HCT116 (cell line): ENCODE data around the gene CKLF. TPM values are rescaled to one million over a fixed set of nuclear protein-coding genes. Genes with fewer than 3 reads are reported as not detected.

Source experiments
- ATAC-seq: fragments of 200-7000 bp; cut with Tn5 transposase; 2 replicates; pipeline ENCODE4 v1.9.1; 2020; ENCODE audit warnings: mild to moderate bottlenecking, moderate library complexity
- BruUV-seq: library from RNA; stranded (reverse); fragments of 400-500 nt; replicated peaks from 2 replicates; lab custom pipeline; 2021; lab: Mats Ljungman, UMichigan
- CTCF ChIA-PET: fragments of 300-600 bp; sonication (Branson Sonifier 250); formaldehyde crosslinking; loops from one replicate; lab custom pipeline; 2021; ENCODE audit warnings: antibody characterized with exemption; lab: Charles Lee
- POLR2A ChIA-PET: fragments of 300-600, 350-600 bp; sonication (Branson Sonifier 250); formaldehyde crosslinking; loops from one replicate; lab custom pipeline; 2021; ENCODE audit warnings: antibody characterized with exemption; lab: Charles Lee
- RAD21 ChIA-PET, 2 experiments: fragments of 300-600 bp; sonication (Branson Sonifier 250); formaldehyde crosslinking; loops; one replicate each; lab custom pipeline; 2023; ENCODE audit warnings: low total read pairs in 2 of 2; ENCODE audit not compliant: uncharacterized antibody in 2 of 2, unreplicated experiment in 2 of 2, low non-redundant PET in 1 of 2; lab: Charles Lee
- DNase-seq: peaks from one replicate; pipeline ENCODE4 v3.0.0-alpha.2; 2010; ENCODE audit warnings: low read depth, low spot score
- H2AFZ ChIP-seq: fragments of 200-600 bp; shearing (Covaris generic), sonication (generic); 2 replicates; pipeline ENCODE4 v1.6.1; 2017; ENCODE audit warnings: low read depth, mixed run types, mixed read lengths, antibody characterized with exemption, low read length; ENCODE audit not compliant: poor library complexity, severe bottlenecking
- H3K27ac ChIP-seq: 2 replicates; pipeline ENCODE4 v1.5.1; 2012; ENCODE audit warnings: low read depth, low read length
- H3K27me3 ChIP-seq: fragments of 200-600 bp; sonication (generic); 2 replicates; pipeline ENCODE4 v1.6.1; 2016; ENCODE audit warnings: mixed run types, low read length, mixed read lengths; ENCODE audit not compliant: insufficient read depth
- H3K36me3 ChIP-seq, 2 experiments: fragments of 200-500 bp in 1 of 2; fragments of 200-600 bp in 1 of 2; sonication (Bioruptor generic) in 1 of 2; sonication (generic) in 1 of 2; 2 replicates each; pipeline versions ENCODE4 v1.5.1 to v1.6.1; 2014 to 2016; ENCODE audit warnings: low read length in 2 of 2, inconsistent platforms in 1 of 2, mixed read lengths in 1 of 2, mixed run types in 1 of 2; ENCODE audit not compliant: insufficient read depth in 2 of 2, control insufficient read depth in 1 of 2
- H3K4me1 ChIP-seq, 2 experiments: fragments of 200-600 bp in 1 of 2; sonication (generic) in 1 of 2; 2 replicates each; pipeline versions ENCODE4 v1.5.1 to v1.6.1; 2012 to 2017; ENCODE audit warnings: low read length in 2 of 2, inconsistent platforms in 1 of 2, mild to moderate bottlenecking in 1 of 2, mixed read lengths in 1 of 2, mixed run types in 1 of 2, moderate library complexity in 1 of 2; ENCODE audit not compliant: insufficient read depth in 2 of 2, control insufficient read depth in 1 of 2
- H3K4me2 ChIP-seq: fragments of 200-600 bp; sonication (generic); 2 replicates; pipeline ENCODE4 v1.6.1; 2017; ENCODE audit warnings: mixed run types, low read length, mixed read lengths
- H3K4me3 ChIP-seq, 2 experiments: fragments of 200-600 bp in 1 of 2; sonication (generic) in 1 of 2; replicated peaks in 1 of 2; 2 replicates each; pipeline ENCODE4 v1.5.1; 2011 to 2016; ENCODE audit warnings: low read length in 2 of 2, control low read depth in 1 of 2, low read depth in 1 of 2, mild to moderate bottlenecking in 1 of 2, mixed read lengths in 1 of 2, mixed run types in 1 of 2
- H3K79me2 ChIP-seq: fragments of 200-600 bp; sonication (generic); 2 replicates; pipeline ENCODE4 v1.6.1; 2017; ENCODE audit warnings: mild to moderate bottlenecking, mixed run types, low read length, moderate library complexity, mixed read lengths; ENCODE audit not compliant: insufficient read depth
- H3K9ac ChIP-seq: fragments of 200-600 bp; sonication (generic); 2 replicates; pipeline ENCODE4 v1.6.1; 2016; ENCODE audit warnings: low read length, mixed read lengths
- H3K9me2 ChIP-seq: fragments of 200-600 bp; sonication (generic), shearing (Covaris generic); 2 replicates; pipeline ENCODE4 v1.6.1; 2017; ENCODE audit warnings: mixed run types, mild to moderate bottlenecking, moderate library complexity; ENCODE audit not compliant: insufficient read depth
- H3K9me3 ChIP-seq, 2 experiments: fragments of 200-500 bp in 1 of 2; fragments of 200-600 bp in 1 of 2; sonication (Bioruptor generic) in 1 of 2; sonication (generic) in 1 of 2; 2 replicates each; pipeline ENCODE4 v1.6.1; 2014 to 2017; ENCODE audit warnings: low read length in 2 of 2, mixed read lengths in 2 of 2, inconsistent platforms in 1 of 2, low read depth in 1 of 2, mild to moderate bottlenecking in 1 of 2, mixed run types in 1 of 2, moderate library complexity in 1 of 2; ENCODE audit not compliant: control insufficient read depth in 1 of 2, insufficient read depth in 1 of 2
- H4K20me1 ChIP-seq: fragments of 200-600 bp; sonication (generic), shearing (Covaris generic); 2 replicates; pipeline ENCODE4 v1.6.1; 2017; ENCODE audit warnings: mixed run types, mild to moderate bottlenecking, moderate library complexity; ENCODE audit not compliant: insufficient read depth
- EGR1 ChIP-seq: IDR thresholded peaks from 2 replicates; pipeline ENCODE4 v1.6.1; 2012; ENCODE audit warnings: low read depth
- ELF1 ChIP-seq: IDR thresholded peaks from 2 replicates; pipeline ENCODE4 v1.6.1; 2012; ENCODE audit warnings: low read depth, borderline replicate concordance
- EZH2 ChIP-seq: fragments of 200-600 bp; sonication (generic); IDR thresholded peaks from 2 replicates; pipeline ENCODE4 v1.6.1; 2017; ENCODE audit warnings: antibody characterized with exemption, mixed run types
- FOSL1 ChIP-seq: IDR thresholded peaks from 2 replicates; pipeline ENCODE4 v1.6.1; 2012; ENCODE audit warnings: low read depth
- RAD21 ChIP-seq: IDR thresholded peaks from 2 replicates; pipeline ENCODE4 v1.6.1; 2012; ENCODE audit warnings: low read depth, mild to moderate bottlenecking
- SIN3A ChIP-seq: IDR thresholded peaks from 2 replicates; pipeline ENCODE4 v1.6.1; 2012; ENCODE audit warnings: low read depth
- ZFX ChIP-seq: fragments of 450-650 bp; IDR thresholded peaks from 2 replicates; pipeline ENCODE4 v1.6.1; 2017
- ZNF274 ChIP-seq: fragments of 200-500 bp; sonication (Bioruptor generic); IDR thresholded peaks from 2 replicates; pipeline ENCODE4 v1.6.1; 2014; ENCODE audit warnings: mild to moderate bottlenecking, low read depth, low read length, inconsistent platforms
- intact Hi-C: fragments of 100-400 bp; cut with micrococcal nuclease; formaldehyde crosslinking; loops from 2 replicates; pipeline ENCODE4 v1.10.0; 2022
- total RNA-seq: library from RNA; stranded (reverse); gene quantifications from one replicate; pipeline ENCODE4 v1.2.1, GENCODE V29; 2021; ENCODE audit not compliant: unreplicated experiment
- TF ChIP-seq, protein P1 (sequence below), 3 experiments: fragments of 200-600 bp in 1 of 3; sonication (generic) in 1 of 3; IDR thresholded peaks in 2 of 3; conservative IDR thresholded peaks in 1 of 3; 2 replicates each; pipeline ENCODE4 v1.5.1; 2012 to 2017; ENCODE audit warnings: low read depth in 2 of 3, low read length in 2 of 3, antibody characterized with exemption in 1 of 3, borderline replicate concordance in 1 of 3, control low read depth in 1 of 3, mild to moderate bottlenecking in 1 of 3, mixed read lengths in 1 of 3, mixed run types in 1 of 3, moderate library complexity in 1 of 3; ENCODE audit not compliant: insufficient read depth in 1 of 3
- TF ChIP-seq, protein P2 (sequence below): IDR thresholded peaks from 2 replicates; pipeline ENCODE4 v1.6.1; 2012
- TF ChIP-seq, protein P3 (sequence below): IDR thresholded peaks from 2 replicates; pipeline ENCODE4 v1.6.1; 2012

Gene CKLF
- total RNA-seq, 1 experiment from 2014 or later = 38.6 TPM

DNA sequence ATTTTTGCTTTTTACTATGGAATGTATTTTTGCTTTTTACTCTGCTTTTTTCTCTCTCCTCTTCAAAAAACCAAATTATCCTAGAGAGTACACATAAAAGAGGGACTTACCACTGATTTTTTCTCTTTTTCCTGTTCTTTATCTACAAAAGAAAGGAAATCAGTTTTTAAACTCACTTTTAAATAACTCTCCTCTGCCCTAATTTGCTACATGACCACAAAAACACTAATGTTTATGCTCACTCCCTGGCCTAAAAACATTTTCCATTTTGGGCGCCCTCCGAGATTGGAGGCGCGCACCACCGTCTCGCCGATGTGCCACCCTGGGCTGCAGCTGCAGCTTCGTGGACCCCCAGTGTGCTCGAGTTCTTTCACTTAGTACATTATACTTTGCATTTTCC lies 3.5 kb upstream of the CKLF start:
- DNase-seq = no peak
- ATAC-seq = no peak
- TF ChIP-seq EZH2 (no peak), SIN3A (no peak), RAD21 (no peak), ELF1 (no peak), ZFX (no peak), FOSL1 (no peak), EGR1 (no peak), ZNF274 (no peak)
- TF ChIP-seq, protein P1, sequence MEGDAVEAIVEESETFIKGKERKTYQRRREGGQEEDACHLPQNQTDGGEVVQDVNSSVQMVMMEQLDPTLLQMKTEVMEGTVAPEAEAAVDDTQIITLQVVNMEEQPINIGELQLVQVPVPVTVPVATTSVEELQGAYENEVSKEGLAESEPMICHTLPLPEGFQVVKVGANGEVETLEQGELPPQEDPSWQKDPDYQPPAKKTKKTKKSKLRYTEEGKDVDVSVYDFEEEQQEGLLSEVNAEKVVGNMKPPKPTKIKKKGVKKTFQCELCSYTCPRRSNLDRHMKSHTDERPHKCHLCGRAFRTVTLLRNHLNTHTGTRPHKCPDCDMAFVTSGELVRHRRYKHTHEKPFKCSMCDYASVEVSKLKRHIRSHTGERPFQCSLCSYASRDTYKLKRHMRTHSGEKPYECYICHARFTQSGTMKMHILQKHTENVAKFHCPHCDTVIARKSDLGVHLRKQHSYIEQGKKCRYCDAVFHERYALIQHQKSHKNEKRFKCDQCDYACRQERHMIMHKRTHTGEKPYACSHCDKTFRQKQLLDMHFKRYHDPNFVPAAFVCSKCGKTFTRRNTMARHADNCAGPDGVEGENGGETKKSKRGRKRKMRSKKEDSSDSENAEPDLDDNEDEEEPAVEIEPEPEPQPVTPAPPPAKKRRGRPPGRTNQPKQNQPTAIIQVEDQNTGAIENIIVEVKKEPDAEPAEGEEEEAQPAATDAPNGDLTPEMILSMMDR (IDR thresholded peaks at IDR 0.05 in 2 of 3, conservative IDR thresholded peaks at IDR 0.05 in 1 of 3; ENCODE audit: borderline replicate concordance in 1 of 3, insufficient read depth in 1 of 3, low read depth in 2 of 3, low read length in 2 of 3) = no peak
- TF ChIP-seq, protein P2, sequence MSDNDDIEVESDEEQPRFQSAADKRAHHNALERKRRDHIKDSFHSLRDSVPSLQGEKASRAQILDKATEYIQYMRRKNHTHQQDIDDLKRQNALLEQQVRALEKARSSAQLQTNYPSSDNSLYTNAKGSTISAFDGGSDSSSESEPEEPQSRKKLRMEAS = no peak
- TF ChIP-seq, protein P3, sequence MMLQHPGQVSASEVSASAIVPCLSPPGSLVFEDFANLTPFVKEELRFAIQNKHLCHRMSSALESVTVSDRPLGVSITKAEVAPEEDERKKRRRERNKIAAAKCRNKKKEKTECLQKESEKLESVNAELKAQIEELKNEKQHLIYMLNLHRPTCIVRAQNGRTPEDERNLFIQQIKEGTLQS = no peak
- TF ChIP-seq, all 23 proteins: peak for 0
- H3K36me3 ChIP-seq = peaks cover 0 to 4% of the 10 kb centered on the region in 2 experiments; a peak in 1 of 4 replicates
- peak overlapping the region; percentile 85 for H3K4me2 ChIP-seq
- intact Hi-C loops = no loop called here
- POLR2A ChIA-PET = no interaction called here
- peak overlapping the region; percentile 84 for H3K9ac ChIP-seq
- RAD21 ChIA-PET = no interaction called here
- H3K4me1 ChIP-seq = peaks cover 25 to 46% of the 10 kb centered on the region in 2 experiments
- H3K9me3 ChIP-seq = no peaks in the 10 kb centered on the region
- H3K9me2 ChIP-seq = no peaks in the 10 kb centered on the region
- peak overlapping the region; percentile 88 for H3K27ac ChIP-seq
- H3K27me3 ChIP-seq = no peaks in the 10 kb centered on the region
- CTCF ChIA-PET = no interaction called here
- BruUV-seq = TSS peak; percentile 42
- no peak overlapping the region for H2AFZ ChIP-seq
- H3K4me3 ChIP-seq = peak overlapping the region; percentile 61 to 72
- H4K20me1 ChIP-seq = no peaks in the 10 kb centered on the region
- H3K79me2 ChIP-seq = peaks cover 12% of the 10 kb centered on the region; the same call in 1 of the 2 replicates
